PFSK-1 (cell line): ENCODE measurements around the gene PPP1R1B.

Source experiments
- POLR2AphosphoS5 ChIP-seq: IDR thresholded peaks from 2 replicates; pipeline ENCODE4 v1.6.1; 2012; ENCODE audit warnings: low read depth, mild to moderate bottlenecking, control low read depth, low read length, moderate library complexity
- TAF1 ChIP-seq: IDR thresholded peaks from 2 replicates; pipeline ENCODE4 v1.6.1; 2012; ENCODE audit warnings: low read length, control low read depth, borderline replicate concordance; ENCODE audit not compliant: insufficient read depth
- TF ChIP-seq, protein P1 (sequence below), 2 experiments: IDR thresholded peaks; 2 replicates each; pipeline versions ENCODE4 v1.6.1 to v1.8.0; 2011 to 2012; ENCODE audit warnings: low read depth in 2 of 2, low read length in 2 of 2, control low read depth in 1 of 2, inconsistent platforms in 1 of 2, mild to moderate bottlenecking in 1 of 2, moderate library complexity in 1 of 2; ENCODE audit not compliant: insufficient read depth in 1 of 2

- TF ChIP-seq POLR2AphosphoS5 (no peak), TAF1 (no peak)
- TF ChIP-seq, protein P1, sequence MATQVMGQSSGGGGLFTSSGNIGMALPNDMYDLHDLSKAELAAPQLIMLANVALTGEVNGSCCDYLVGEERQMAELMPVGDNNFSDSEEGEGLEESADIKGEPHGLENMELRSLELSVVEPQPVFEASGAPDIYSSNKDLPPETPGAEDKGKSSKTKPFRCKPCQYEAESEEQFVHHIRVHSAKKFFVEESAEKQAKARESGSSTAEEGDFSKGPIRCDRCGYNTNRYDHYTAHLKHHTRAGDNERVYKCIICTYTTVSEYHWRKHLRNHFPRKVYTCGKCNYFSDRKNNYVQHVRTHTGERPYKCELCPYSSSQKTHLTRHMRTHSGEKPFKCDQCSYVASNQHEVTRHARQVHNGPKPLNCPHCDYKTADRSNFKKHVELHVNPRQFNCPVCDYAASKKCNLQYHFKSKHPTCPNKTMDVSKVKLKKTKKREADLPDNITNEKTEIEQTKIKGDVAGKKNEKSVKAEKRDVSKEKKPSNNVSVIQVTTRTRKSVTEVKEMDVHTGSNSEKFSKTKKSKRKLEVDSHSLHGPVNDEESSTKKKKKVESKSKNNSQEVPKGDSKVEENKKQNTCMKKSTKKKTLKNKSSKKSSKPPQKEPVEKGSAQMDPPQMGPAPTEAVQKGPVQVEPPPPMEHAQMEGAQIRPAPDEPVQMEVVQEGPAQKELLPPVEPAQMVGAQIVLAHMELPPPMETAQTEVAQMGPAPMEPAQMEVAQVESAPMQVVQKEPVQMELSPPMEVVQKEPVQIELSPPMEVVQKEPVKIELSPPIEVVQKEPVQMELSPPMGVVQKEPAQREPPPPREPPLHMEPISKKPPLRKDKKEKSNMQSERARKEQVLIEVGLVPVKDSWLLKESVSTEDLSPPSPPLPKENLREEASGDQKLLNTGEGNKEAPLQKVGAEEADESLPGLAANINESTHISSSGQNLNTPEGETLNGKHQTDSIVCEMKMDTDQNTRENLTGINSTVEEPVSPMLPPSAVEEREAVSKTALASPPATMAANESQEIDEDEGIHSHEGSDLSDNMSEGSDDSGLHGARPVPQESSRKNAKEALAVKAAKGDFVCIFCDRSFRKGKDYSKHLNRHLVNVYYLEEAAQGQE (IDR thresholded peaks at IDR 0.05; ENCODE audit: insufficient read depth in 1 of 2, low read depth in 2 of 2, low read length in 2 of 2), result no peak
These were observed 15.7 kb downstream of the PPP1R1B start for GRCh38 chr17:39642291-39643074.
